Uterus (tissue), 4 donors: Measurements from ENCODE around the gene ACACB. TPM values are rescaled to one million over a fixed set of nuclear protein-coding genes. Genes with fewer than 3 reads are reported as not detected.
A peak's percentile ranks its signal among the peaks of the same experiment; 100 is the strongest.

Experiments
- DNase-seq, 2 donors: peaks; one replicate each; pipeline ENCODE4 v3.0.0-alpha.2; 2019 to 2020
- H3K27ac ChIP-seq, 2 donors: fragments of 200-600 bp; sonication (generic); 1 replicate in 1 of 2; 2 replicates in 1 of 2; pipeline ENCODE4 v1.5.1; 2016 to 2018
- H3K27me3 ChIP-seq, 2 donors: fragments of 200-600 bp; sonication (generic); one replicate each; pipeline ENCODE4 v1.5.1; 2018 to 2019; ENCODE audit warnings: control low read depth in 1 of 2
- H3K36me3 ChIP-seq, 2 donors: fragments of 200-600 bp; sonication (generic); one replicate each; pipeline ENCODE4 v1.5.1; 2019; ENCODE audit warnings: control low read depth in 1 of 2
- H3K4me1 ChIP-seq, 2 donors: fragments of 200-600 bp; sonication (generic); one replicate each; pipeline ENCODE4 v1.5.1; 2018 to 2019; ENCODE audit warnings: control low read depth in 1 of 2
- H3K4me3 ChIP-seq, 2 donors: fragments of 200-600 bp; sonication (generic); 1 replicate in 1 of 2; 2 replicates in 1 of 2; pipeline ENCODE4 v1.5.1; 2018 to 2019; ENCODE audit warnings: mild to moderate bottlenecking in 1 of 2
- H3K9me3 ChIP-seq, 2 donors: fragments of 200-600 bp; sonication (generic); one replicate each; pipeline ENCODE4 v1.5.1; 2019; ENCODE audit warnings: control low read depth in 1 of 2
- POLR2A ChIP-seq, 2 donors: fragments of 450-650 bp; IDR thresholded peaks; one replicate each; pipeline ENCODE4 v1.6.1; 2016; ENCODE audit warnings: antibody characterized with exemption in 2 of 2, mild to moderate bottlenecking in 1 of 2, moderate library complexity in 1 of 2
- intact Hi-C: fragments of 100-400 bp; cut with DNase I; formaldehyde crosslinking; loops from one replicate; pipeline ENCODE4 v1.15.1; 2023; ENCODE audit warnings: low total_unique reads
- total RNA-seq, 4 donors: library from RNA; depleted of rRNA in 3 of 4; stranded (reverse); fragments of >200 nt in 3 of 4; gene quantifications; one replicate each; pipeline versions ENCODE4 v1.1.0 to v1.2.4, GENCODE V29; 2014 to 2023
- TF ChIP-seq, protein P1 (sequence below), 4 experiments: fragments of 200-600 bp in 2 of 4; fragments of 450-650 bp in 2 of 4; sonication (generic) in 2 of 4; IDR thresholded peaks; one replicate each; pipeline ENCODE4 v1.5.1; 2016 to 2019; ENCODE audit warnings: antibody characterized with exemption in 4 of 4, mild to moderate bottlenecking in 2 of 4, moderate library complexity in 1 of 4
- donor health status: DM: yes; HTN: yes; CAD: no.

The ACACB gene
- total RNA-seq, 4 donors from 2014 or later: 22.0 to 137 (median 97.2) TPM

DNA sequence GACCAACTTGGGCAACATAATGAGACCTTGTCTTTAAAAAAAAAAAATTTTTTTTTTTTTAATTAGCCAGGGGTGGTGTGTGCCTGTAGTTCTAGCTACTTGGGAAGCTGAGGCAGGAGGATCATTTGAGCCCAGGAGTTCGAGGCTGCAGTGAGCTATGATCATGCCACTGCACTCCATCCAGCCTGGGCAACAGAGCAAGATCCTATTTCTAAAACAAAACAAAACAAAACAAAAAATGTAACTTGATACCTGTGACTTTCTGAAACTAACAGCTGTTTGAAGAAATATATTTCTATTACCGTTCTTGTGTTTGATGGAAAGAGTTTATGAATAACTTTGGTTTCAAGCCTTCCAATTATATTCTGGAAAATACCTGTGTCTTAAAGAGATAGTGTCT, 1.7 kb upstream of the ACACB start:
- TF ChIP-seq, protein P1, sequence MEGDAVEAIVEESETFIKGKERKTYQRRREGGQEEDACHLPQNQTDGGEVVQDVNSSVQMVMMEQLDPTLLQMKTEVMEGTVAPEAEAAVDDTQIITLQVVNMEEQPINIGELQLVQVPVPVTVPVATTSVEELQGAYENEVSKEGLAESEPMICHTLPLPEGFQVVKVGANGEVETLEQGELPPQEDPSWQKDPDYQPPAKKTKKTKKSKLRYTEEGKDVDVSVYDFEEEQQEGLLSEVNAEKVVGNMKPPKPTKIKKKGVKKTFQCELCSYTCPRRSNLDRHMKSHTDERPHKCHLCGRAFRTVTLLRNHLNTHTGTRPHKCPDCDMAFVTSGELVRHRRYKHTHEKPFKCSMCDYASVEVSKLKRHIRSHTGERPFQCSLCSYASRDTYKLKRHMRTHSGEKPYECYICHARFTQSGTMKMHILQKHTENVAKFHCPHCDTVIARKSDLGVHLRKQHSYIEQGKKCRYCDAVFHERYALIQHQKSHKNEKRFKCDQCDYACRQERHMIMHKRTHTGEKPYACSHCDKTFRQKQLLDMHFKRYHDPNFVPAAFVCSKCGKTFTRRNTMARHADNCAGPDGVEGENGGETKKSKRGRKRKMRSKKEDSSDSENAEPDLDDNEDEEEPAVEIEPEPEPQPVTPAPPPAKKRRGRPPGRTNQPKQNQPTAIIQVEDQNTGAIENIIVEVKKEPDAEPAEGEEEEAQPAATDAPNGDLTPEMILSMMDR (IDR thresholded peaks at IDR 0.05): no peak
- no peak for TF ChIP-seq POLR2A (IDR thresholded peaks at IDR 0.05)
- H3K4me1 ChIP-seq: no peaks in the 10 kb centered on the region
- H3K27me3 ChIP-seq: no peaks in the 10 kb centered on the region
- no peaks in the 10 kb centered on the region for H3K36me3 ChIP-seq
- intact Hi-C loops: no loop called here
- H3K4me3 ChIP-seq: no peak overlapping the region
- H3K9me3 ChIP-seq: no peaks in the 10 kb centered on the region
- DNase-seq: no peak
- peak overlapping the region; percentile 93 to 96 for H3K27ac ChIP-seq

- Histone ChIP-seq H3K36me3 (no peaks in the 10 kb centered on the region), H3K4me1 (no peaks in the 10 kb centered on the region), H3K27me3 (no peaks in the 10 kb centered on the region), H3K9me3 (no peaks in the 10 kb centered on the region), H3K27ac (peak overlapping the region; percentile 93 to 96), H3K4me3 (no peak overlapping the region)
- intact Hi-C loops: no loop called here
- no peak for TF ChIP-seq POLR2A (IDR thresholded peaks at IDR 0.05)
- TF ChIP-seq, protein P1 (IDR thresholded peaks at IDR 0.05): no peak
- no peak for DNase-seq
Measured at GRCh38 chr12:109115404-109115757, 1.0 kb upstream of the ACACB start.

DNA sequence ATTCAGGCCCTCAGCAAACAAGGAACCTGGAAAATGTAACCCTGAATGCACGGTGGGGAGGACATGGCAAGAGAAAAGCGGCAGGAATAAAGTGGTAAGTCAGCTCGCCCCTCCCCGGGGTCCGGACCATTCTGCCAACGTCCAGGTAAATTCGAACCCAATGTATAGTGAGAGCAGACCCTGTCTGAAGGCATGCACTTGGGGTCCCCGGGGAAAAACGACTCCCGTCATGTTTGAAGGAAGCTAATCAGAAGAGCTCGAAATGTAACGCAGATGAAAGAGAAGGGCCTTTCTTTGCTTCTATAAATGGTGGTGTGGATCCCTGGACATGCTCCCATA, 193 bp downstream of the ACACB start:
- Histone ChIP-seq H3K9me3 (no peaks in the 10 kb centered on the region), H3K27me3 (no peaks in the 10 kb centered on the region), H3K36me3 (no peaks in the 10 kb centered on the region), H3K4me3 (no peak overlapping the region), H3K27ac (peak overlapping the region; percentile 93 to 96), H3K4me1 (no peaks in the 10 kb centered on the region)
- intact Hi-C loops: no loop called here
- no peak for DNase-seq
- no peak for TF ChIP-seq POLR2A (IDR thresholded peaks at IDR 0.05)
- TF ChIP-seq, protein P1 (IDR thresholded peaks at IDR 0.05): no peak

DNA sequence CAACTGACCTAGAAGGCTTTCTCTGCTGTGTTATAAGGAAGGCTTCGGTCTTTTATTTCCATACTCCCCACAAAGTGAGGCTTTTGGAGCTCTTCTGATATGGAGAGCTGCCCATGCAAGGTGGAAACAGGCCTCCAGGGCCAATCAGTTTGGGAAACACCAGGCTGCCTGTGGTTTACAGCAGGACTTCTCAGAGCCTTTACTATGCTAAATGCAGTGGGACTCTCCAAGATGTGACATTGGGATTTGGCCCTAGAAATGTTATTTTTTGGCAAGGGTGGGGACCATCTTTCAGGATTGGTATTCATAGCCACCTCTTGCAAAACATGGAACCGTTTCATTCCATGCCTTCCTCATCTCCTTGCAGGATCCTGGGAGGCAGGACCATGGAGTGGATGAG, 3.7 kb downstream of the ACACB start:
- no peak for DNase-seq
- Histone ChIP-seq H3K27me3 (no peaks in the 10 kb centered on the region), H3K4me1 (no peaks in the 10 kb centered on the region), H3K9me3 (no peaks in the 10 kb centered on the region), H3K27ac (peak overlapping the region in 1 of 2 donors; percentile 3), H3K4me3 (no peak overlapping the region), H3K36me3 (no peaks in the 10 kb centered on the region)
- intact Hi-C loops: no loop called here
- TF ChIP-seq POLR2A (IDR thresholded peaks at IDR 0.05): no peak
- TF ChIP-seq, protein P1 (IDR thresholded peaks at IDR 0.05): no peak

- no peak overlapping the region for H3K27ac ChIP-seq
- no peaks in the 10 kb centered on the region for H3K4me1 ChIP-seq
- no peaks in the 10 kb centered on the region for H3K36me3 ChIP-seq
- intact Hi-C loops: no loop called here
- no peaks in the 10 kb centered on the region for H3K27me3 ChIP-seq
- no peaks in the 10 kb centered on the region for H3K9me3 ChIP-seq
- TF ChIP-seq, protein P1 (IDR thresholded peaks at IDR 0.05): no peak
- no peak for TF ChIP-seq POLR2A (IDR thresholded peaks at IDR 0.05)
- no peak overlapping the region for H3K4me3 ChIP-seq
- DNase-seq: no peak
Measured at GRCh38 chr12:109120557-109120956, 4.2 kb downstream of the ACACB start.
